ENCODE data around the gene AFF3. TPM values are rescaled to one million over a fixed set of nuclear protein-coding genes. Genes with fewer than 3 reads are reported as not detected.

The AFF3 gene
- total RNA-seq, 1 experiment from 2014 or later = 0.05 TPM

GRCh38 chr2:100180503-100180902 lies 38.1 kb upstream of the AFF3 start:
- H3K4me1 ChIP-seq = no peaks in the 10 kb centered on the region
- no peaks in the 10 kb centered on the region for H3K27me3 ChIP-seq (replicated peaks; ENCODE audit: control insufficient read depth, insufficient read depth, low read length)
- H3K27me3 Mint-ChIP-seq (ENCODE audit: insufficient read depth, unreplicated experiment) = peaks cover 15% of the 10 kb centered on the region
- no peak overlapping the region for H3K4me3 ChIP-seq (ENCODE audit: low read depth, low read length)
- ChIA-PET POLR2A (no interaction called here), CTCF (no interaction called here)
- intact Hi-C loops (cut with micrococcal nuclease; ENCODE audit: unreplicated experiment) = no loop called here
- no peaks in the 10 kb centered on the region for H3K36me3 ChIP-seq (ENCODE audit: control insufficient read depth, insufficient read depth, low read length)
- H3K4me1 Mint-ChIP-seq (ENCODE audit: low read depth, unreplicated experiment) = no peaks in the 10 kb centered on the region
- no TSS peak for BruUV-seq (replicated peaks)
- H3K27ac Mint-ChIP-seq (ENCODE audit: unreplicated experiment) = no peak overlapping the region
- H3K9me3 Mint-ChIP-seq (ENCODE audit: unreplicated experiment) = no peaks in the 10 kb centered on the region
- no peak for DNase-seq
- no peak overlapping the region for H3K4me3 Mint-ChIP-seq (ENCODE audit: unreplicated experiment)
- TF ChIP-seq, protein P1, sequence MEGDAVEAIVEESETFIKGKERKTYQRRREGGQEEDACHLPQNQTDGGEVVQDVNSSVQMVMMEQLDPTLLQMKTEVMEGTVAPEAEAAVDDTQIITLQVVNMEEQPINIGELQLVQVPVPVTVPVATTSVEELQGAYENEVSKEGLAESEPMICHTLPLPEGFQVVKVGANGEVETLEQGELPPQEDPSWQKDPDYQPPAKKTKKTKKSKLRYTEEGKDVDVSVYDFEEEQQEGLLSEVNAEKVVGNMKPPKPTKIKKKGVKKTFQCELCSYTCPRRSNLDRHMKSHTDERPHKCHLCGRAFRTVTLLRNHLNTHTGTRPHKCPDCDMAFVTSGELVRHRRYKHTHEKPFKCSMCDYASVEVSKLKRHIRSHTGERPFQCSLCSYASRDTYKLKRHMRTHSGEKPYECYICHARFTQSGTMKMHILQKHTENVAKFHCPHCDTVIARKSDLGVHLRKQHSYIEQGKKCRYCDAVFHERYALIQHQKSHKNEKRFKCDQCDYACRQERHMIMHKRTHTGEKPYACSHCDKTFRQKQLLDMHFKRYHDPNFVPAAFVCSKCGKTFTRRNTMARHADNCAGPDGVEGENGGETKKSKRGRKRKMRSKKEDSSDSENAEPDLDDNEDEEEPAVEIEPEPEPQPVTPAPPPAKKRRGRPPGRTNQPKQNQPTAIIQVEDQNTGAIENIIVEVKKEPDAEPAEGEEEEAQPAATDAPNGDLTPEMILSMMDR (IDR thresholded peaks at IDR 0.05; ENCODE audit: insufficient read depth in 1 of 2, low read depth in 1 of 2, low read length in 1 of 2, severe bottlenecking in 1 of 2, unreplicated experiment in 1 of 2) = no peak
- no peaks in the 10 kb centered on the region for H3K36me3 Mint-ChIP-seq (ENCODE audit: insufficient read depth, unreplicated experiment)
- no peaks in the 10 kb centered on the region for H3K9me3 ChIP-seq

- no peaks in the 10 kb centered on the region for H3K9me3 Mint-ChIP-seq (ENCODE audit: unreplicated experiment)
- CTCF ChIA-PET = no interaction called here
- POLR2A ChIA-PET = no interaction called here
Measured at GRCh38 chr2:100179806-100180205, 37.4 kb upstream of the AFF3 start.

GRCh38 chr2:100178864-100179263 lies 36.5 kb upstream of the AFF3 start:
- BruUV-seq (replicated peaks) = no TSS peak
- no peaks in the 10 kb centered on the region for H3K4me1 Mint-ChIP-seq (ENCODE audit: low read depth, unreplicated experiment)
- no peak overlapping the region for H3K4me3 Mint-ChIP-seq (ENCODE audit: unreplicated experiment)
- ChIA-PET CTCF (interaction anchor here (0.7 kb wide), 1 partner anchor 422 kb away, joined by 6 read pairs; no protein-coding TSS in a partner anchor), POLR2A (no interaction called here)
- H3K4me3 ChIP-seq (ENCODE audit: low read depth, low read length) = no peak overlapping the region
- TF ChIP-seq, protein P1 (IDR thresholded peaks at IDR 0.05; ENCODE audit: insufficient read depth in 1 of 2, low read depth in 1 of 2, low read length in 1 of 2, severe bottlenecking in 1 of 2, unreplicated experiment in 1 of 2) = no peak
- H3K36me3 Mint-ChIP-seq (ENCODE audit: insufficient read depth, unreplicated experiment) = no peaks in the 10 kb centered on the region
- H3K9me3 ChIP-seq = no peaks in the 10 kb centered on the region
- no peaks in the 10 kb centered on the region for H3K27me3 ChIP-seq (replicated peaks; ENCODE audit: control insufficient read depth, insufficient read depth, low read length)
- H3K36me3 ChIP-seq (ENCODE audit: control insufficient read depth, insufficient read depth, low read length) = no peaks in the 10 kb centered on the region
- H3K9me3 Mint-ChIP-seq (ENCODE audit: unreplicated experiment) = no peaks in the 10 kb centered on the region
- no peak for DNase-seq
- H3K4me1 ChIP-seq = no peaks in the 10 kb centered on the region
- intact Hi-C loops (cut with micrococcal nuclease; ENCODE audit: unreplicated experiment) = no loop called here
- peaks cover 9% of the 10 kb centered on the region for H3K27me3 Mint-ChIP-seq (ENCODE audit: insufficient read depth, unreplicated experiment)
- no peak overlapping the region for H3K27ac Mint-ChIP-seq (ENCODE audit: unreplicated experiment)

More at GRCh38 chr2:100179806-100180205, 37.4 kb upstream of the AFF3 start:
- Histone ChIP-seq H3K4me1 (no peaks in the 10 kb centered on the region), H3K9me3 (no peaks in the 10 kb centered on the region), H3K27me3 (replicated peaks; ENCODE audit: control insufficient read depth, insufficient read depth, low read length) (no peaks in the 10 kb centered on the region), H3K36me3 (ENCODE audit: control insufficient read depth, insufficient read depth, low read length) (no peaks in the 10 kb centered on the region), H3K4me3 (ENCODE audit: low read depth, low read length) (no peak overlapping the region)
- no peaks in the 10 kb centered on the region for H3K4me1 Mint-ChIP-seq (ENCODE audit: low read depth, unreplicated experiment)
- peaks cover 11% of the 10 kb centered on the region for H3K27me3 Mint-ChIP-seq (ENCODE audit: insufficient read depth, unreplicated experiment)
- intact Hi-C loops (cut with micrococcal nuclease; ENCODE audit: unreplicated experiment) = no loop called here
- no peak overlapping the region for H3K4me3 Mint-ChIP-seq (ENCODE audit: unreplicated experiment)
- DNase-seq = no peak
- BruUV-seq (replicated peaks) = no TSS peak
- H3K27ac Mint-ChIP-seq (ENCODE audit: unreplicated experiment) = no peak overlapping the region
- TF ChIP-seq, protein P1 (IDR thresholded peaks at IDR 0.05; ENCODE audit: insufficient read depth in 1 of 2, low read depth in 1 of 2, low read length in 1 of 2, severe bottlenecking in 1 of 2, unreplicated experiment in 1 of 2) = no peak
- H3K36me3 Mint-ChIP-seq (ENCODE audit: insufficient read depth, unreplicated experiment) = no peaks in the 10 kb centered on the region
